IPS-18a (cell line): Measurements from ENCODE around the gene CDC45.
"Not testable (repeated sequence)": the region's sequence is repeated elsewhere in the genome, so short reads cannot be mapped to it uniquely, and the experiment has no call there.

Source experiments
- H3K27ac ChIP-seq: one replicate; pipeline ENCODE4 v1.5.1; 2013; ENCODE audit warnings: low read length
- H3K27me3 ChIP-seq: one replicate; pipeline ENCODE4 v1.6.1; 2013; ENCODE audit warnings: mild to moderate bottlenecking, low read length; ENCODE audit not compliant: control insufficient read depth, insufficient read depth
- H3K36me3 ChIP-seq: one replicate; pipeline ENCODE4 v1.6.1; 2013; ENCODE audit warnings: low read depth, low read length; ENCODE audit not compliant: control insufficient read depth
- H3K4me1 ChIP-seq: one replicate; pipeline ENCODE4 v1.6.1; 2013; ENCODE audit warnings: low read depth, low read length; ENCODE audit not compliant: control insufficient read depth
- H3K4me3 ChIP-seq: one replicate; pipeline ENCODE4 v1.5.1; 2013; ENCODE audit warnings: low read length
- H3K9ac ChIP-seq: one replicate; pipeline ENCODE4 v1.6.1; 2013; ENCODE audit warnings: mild to moderate bottlenecking, low read length, moderate library complexity
- H3K9me3 ChIP-seq: one replicate; pipeline ENCODE4 v1.6.1; 2013; ENCODE audit warnings: low read depth, low read length; ENCODE audit not compliant: control insufficient read depth

The CDC45 gene

DNA sequence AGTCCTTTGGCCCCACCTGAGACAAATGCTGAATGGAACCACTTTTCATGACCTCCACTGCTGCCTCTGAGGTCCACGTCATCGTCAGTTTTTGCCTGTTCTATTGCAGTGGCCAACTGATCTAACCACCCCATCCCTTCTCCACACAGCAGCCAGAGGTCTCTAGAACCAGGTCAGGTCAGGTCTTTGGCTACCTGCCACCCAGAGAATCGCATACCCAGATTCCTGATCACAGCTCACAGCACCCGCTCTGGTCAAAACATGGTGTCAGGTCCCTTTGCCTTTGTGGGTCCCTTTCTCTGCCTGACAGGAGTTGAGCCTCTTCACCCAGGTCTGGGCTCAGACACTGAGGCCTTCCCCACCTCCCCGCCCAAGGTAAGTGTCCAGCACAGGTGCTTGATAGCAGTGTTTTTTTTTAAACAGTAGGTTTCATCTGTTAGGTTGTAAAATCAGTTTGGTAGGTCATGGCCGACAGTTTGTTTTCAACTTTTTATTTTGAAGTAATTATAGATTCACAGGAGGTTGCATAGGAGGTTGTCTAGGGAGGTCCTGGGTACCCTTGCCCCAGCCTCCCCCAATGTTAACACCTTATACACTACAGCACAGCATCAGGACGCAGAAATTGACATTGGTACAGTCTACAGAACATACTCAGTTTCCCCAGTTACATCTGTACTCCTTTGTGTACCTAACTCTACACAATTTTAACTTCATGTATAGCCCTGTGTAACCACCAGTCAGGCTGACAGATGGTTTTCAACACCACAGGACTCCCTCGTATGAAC, 39.1 kb upstream of the CDC45 start:
- Histone ChIP-seq H3K27me3 (no peaks in the 10 kb centered on the region), H3K4me1 (no peaks in the 10 kb centered on the region), H3K36me3 (peaks cover 10% of the 10 kb centered on the region), H3K4me3 (no peak overlapping the region), H3K9me3 (no peaks in the 10 kb centered on the region), H3K27ac (no peak overlapping the region), H3K9ac (no peak overlapping the region)

DNA sequence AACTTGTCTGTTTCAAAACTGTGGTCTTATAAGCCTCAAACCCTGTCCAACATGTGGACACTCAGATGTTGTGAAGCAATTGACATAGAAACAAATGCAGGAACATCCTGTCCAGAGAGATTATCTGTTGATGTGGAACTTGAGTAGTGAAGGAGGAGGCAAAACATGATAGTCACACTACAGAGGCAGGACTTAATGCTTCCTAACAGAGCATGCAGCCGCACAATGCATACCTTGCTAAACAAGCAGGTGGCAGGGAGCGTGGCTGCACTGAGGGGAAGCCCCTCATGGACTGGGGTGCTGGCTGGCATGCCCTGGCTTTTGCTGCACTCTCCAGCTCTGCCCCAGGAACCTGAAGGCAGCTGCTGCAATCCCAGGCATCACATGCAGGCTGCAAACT, 37.6 kb upstream of the CDC45 start:
- peaks cover 4% of the 10 kb centered on the region for H3K4me1 ChIP-seq
- no peak overlapping the region for H3K4me3 ChIP-seq
- no peak overlapping the region for H3K27ac ChIP-seq
- peaks cover 7% of the 10 kb centered on the region for H3K27me3 ChIP-seq
- H3K36me3 ChIP-seq: peaks cover 7% of the 10 kb centered on the region
- no peak overlapping the region for H3K9ac ChIP-seq
- H3K9me3 ChIP-seq: no peaks in the 10 kb centered on the region

DNA sequence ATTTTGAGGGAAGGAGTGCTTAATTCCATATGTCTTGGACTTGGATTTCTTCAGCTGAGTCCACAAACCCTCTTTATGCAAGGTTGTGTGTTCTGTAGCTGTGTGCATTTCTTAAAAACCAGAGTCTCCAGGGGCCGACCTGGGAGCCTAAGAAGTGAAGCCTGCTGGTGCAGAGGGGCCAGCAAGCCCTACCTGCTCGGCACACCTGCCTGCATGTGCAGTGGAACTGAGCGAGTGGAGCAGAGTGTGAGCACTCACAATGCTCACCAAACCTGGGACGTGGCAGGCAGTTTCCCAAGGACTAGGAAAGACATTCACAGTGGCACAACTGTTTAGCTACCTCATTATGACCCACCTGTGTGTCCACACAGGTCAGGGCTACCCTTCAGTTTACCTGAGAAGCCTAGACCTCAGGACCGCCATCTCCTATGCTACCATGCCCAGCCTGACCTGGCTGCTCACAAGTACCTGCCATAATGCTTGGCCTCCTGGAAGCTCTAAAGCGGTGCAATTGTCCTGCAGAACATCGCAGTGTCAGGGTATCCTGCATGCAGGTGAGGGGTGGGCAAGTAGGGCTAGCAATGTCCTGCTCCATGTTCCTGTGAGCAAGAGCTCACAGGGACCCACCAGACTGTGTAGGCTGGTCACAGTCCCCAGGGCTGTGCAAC, 36.0 kb upstream of the CDC45 start:
- Histone ChIP-seq H3K4me1 (peaks cover 7% of the 10 kb centered on the region), H3K4me3 (no peak overlapping the region), H3K27me3 (peaks cover 7% of the 10 kb centered on the region), H3K9ac (no peak overlapping the region), H3K36me3 (peaks cover 7% of the 10 kb centered on the region), H3K27ac (no peak overlapping the region), H3K9me3 (no peaks in the 10 kb centered on the region)

DNA sequence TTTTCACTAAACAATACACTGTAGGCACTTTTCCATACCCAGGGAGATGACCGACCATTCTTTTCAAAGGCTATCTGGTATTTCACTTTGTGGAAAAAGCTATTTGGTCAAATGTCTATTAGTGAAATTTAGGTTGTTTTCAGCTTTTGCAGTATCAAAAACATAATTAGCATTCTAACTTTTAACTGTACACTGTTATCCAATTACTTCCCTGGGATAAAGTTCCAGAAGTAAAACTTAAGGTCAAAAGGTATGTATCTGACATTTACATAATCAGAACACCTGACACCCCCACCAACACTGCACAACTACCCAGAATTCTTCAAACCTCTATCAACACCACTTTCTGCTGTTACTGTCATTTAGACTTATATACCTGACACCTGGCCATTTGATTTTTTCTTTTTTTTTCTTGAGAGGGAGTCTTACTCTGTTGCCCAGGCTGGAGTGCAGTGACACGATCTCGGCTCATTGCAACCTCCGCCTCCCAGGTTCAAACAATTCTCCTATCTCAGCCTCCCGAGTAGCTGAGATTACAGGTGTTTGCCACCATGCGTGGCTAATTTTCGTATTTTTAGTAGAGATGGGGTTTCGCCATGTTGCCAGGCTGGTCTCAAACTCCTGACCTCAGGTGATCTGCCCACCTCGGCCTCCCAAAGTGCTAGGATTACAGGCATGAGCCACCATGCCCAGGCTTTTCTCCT, 34.3 kb upstream of the CDC45 start:
- H3K27ac ChIP-seq, H3K4me3 ChIP-seq, H3K4me1 ChIP-seq, H3K27me3 ChIP-seq, H3K36me3 ChIP-seq, H3K9me3 ChIP-seq, H3K9ac ChIP-seq: not testable (repeated sequence)

DNA sequence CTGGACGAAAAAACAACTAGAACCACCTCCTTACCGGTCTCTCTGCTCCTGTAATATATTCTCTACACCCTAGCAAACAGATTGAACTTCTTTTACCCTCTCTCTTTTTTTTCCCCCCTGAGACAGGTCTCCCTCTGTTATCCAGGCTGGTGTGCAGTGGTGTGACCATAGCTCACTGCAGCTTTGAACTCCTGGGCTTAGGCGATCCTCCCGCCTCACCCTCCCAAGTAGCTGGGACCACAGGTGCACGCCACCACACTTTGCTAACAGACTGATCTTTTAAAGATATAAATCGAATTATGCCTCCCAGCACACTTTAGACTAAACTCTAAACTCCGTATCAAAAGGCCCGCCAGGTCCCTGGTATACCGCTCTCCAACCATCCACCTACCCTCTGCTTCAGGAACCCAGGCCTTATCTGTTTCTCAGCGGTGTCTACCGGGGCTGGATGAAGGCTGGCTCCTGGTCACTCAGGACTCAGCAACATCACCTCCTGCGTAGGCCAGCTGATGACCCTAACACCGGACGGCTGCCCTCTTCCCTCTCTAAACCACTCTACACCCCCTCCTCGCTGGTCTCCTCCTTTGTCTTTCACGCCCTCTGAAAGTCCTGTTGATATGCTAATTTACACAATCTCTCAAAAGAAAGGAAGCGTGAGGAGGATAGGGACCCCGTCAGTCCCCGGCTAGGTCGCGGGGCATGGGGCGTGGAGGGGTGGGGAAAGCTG, 33.0 kb upstream of the CDC45 start:
- Histone ChIP-seq H3K27ac (peak overlapping the region; percentile 44), H3K9ac (peak overlapping the region; percentile 88), H3K27me3 (peaks cover 7% of the 10 kb centered on the region), H3K4me1 (peaks cover 7% of the 10 kb centered on the region), H3K36me3 (peaks cover 19% of the 10 kb centered on the region), H3K4me3 (peak overlapping the region; percentile 97), H3K9me3 (no peaks in the 10 kb centered on the region)

DNA sequence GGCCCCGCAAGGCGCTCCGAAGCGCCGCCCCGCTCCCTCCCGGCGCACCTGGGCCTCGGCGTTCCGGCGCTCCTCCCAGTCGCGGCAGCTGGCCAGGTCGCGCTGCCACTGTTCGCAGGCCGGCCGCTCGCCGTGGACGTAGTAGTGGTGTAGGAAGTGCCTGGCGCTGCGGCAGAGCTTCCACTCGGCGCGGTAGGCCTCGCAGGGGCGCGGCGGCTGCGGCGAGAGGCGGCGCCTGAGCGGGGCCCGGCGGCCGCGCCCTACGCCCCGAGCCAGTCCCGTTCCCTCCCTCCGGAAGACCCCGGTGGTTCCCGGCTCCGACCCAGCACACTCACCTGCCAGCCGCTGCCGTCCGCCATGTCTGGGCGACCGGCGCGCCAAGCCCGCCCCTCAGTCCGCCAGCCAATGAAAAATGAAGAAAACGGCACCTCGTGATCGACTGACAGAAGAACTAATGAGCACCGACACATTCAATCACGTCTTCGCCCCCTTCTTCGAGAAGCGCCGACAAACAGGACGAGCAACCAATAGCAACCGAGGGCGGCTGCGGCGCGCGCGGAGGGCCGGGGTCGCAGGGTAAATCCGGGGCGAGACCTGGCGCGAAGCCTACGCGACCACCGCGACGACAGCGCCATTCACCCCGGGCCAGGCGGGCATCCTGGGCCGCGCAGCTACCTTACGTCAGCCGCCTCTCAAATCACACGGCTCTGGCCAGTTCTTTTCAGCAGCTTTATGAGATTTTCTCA, 32.2 kb upstream of the CDC45 start, which contains the start of gene C22orf39:
C22orf39 (minus strand) TSS at position 382 of the 746 bp plus-strand sequence; CDS start at position 359, 23 bp downstream.
- Histone ChIP-seq H3K36me3 (peaks cover 26% of the 10 kb centered on the region), H3K9ac (peak within 1 kb of the TSS; percentile 88), H3K27ac (peak within 1 kb of the TSS; percentile 91), H3K9me3 (no peaks in the 10 kb centered on the region), H3K4me1 (peaks cover 7% of the 10 kb centered on the region), H3K27me3 (peaks cover 7% of the 10 kb centered on the region), H3K4me3 (peak within 1 kb of the TSS; percentile 97)

DNA sequence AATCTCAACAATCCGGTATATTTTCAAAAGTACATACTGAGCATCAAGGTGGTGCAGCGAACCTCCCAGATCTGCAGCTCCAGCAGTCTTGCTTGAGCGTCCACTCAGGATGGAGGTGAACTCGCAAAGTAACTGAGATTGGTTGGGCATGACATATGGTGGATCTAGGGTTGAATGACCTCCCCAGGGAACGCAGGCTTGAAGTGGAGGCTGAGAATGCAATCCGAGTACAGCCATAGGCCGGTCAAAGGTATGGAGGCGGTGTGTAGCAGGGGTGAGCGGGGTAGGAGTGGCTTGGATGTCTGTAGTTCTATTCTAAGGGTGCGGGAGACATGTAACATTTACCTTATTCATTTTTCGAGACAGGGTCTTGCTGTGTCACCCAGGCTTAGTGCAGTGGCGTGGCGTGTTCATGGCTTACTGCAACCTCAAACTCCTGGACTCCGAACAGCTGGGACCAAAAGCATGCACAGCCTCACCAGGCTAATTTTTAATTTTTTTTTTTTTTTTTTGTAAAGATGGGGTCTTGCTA, 31.6 kb upstream of the CDC45 start:
- peak overlapping the region; percentile 91 for H3K27ac ChIP-seq
- peak overlapping the region; percentile 97 for H3K4me3 ChIP-seq
- H3K36me3 ChIP-seq: peaks cover 33% of the 10 kb centered on the region
- H3K4me1 ChIP-seq: peaks cover 7% of the 10 kb centered on the region
- peak overlapping the region; percentile 88 for H3K9ac ChIP-seq
- H3K9me3 ChIP-seq: no peaks in the 10 kb centered on the region
- peaks cover 7% of the 10 kb centered on the region for H3K27me3 ChIP-seq

DNA sequence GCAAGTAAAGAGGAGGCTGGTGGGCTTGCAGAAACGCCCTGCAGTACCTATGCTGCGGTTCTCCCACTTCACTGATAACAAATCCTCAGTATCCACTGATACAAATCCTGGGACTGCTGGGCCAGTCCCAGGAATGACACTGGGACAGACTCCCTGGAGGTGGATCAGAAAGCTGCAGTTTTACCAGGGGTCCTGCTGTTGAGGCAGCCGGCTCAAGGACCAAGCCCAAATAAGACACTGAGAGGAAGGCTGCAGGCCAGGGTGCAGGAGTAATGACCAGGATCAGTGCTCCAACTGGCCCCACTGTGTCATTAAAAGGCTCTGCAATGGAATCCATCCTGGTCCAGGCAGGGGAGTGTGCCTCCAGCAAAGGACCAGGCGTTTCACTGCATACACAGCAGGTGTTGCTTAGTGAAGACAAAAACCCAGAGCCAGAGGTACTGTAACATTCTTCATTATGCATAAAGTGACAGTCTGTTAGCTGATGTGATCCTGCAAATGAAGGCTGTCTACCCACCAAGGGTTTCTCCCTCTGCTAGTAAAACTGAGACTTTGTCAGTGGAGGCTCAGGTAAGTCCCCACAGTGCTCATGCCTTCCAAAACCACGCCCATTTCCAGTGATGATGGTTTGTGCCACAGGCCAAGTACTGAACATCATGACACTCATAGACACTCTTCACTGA, 30.8 kb upstream of the CDC45 start:
- no peak overlapping the region for H3K9ac ChIP-seq
- peaks cover 7% of the 10 kb centered on the region for H3K27me3 ChIP-seq
- no peaks in the 10 kb centered on the region for H3K9me3 ChIP-seq
- no peak overlapping the region for H3K27ac ChIP-seq
- H3K36me3 ChIP-seq: peaks cover 38% of the 10 kb centered on the region
- H3K4me1 ChIP-seq: peaks cover 7% of the 10 kb centered on the region
- H3K4me3 ChIP-seq: peak overlapping the region; percentile 97

DNA sequence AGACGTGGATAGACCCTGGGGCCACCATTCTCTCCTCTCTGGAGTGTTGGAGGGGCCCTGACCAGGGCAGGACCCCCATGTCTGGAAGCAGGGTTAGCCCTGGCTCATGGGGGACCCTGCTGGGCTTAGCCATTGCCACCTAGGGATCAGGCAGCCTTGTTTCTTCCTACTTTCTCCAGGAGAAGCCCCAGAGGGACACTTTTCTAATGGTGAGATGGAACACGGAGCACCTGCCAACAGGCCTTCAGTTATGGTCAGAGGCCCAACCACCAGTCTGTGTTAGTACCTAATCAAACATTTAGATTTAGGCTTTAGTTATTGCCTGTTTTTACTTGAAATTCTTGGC, 30.3 kb upstream of the CDC45 start:
- H3K27ac ChIP-seq: no peak overlapping the region
- no peak overlapping the region for H3K9ac ChIP-seq
- peaks cover 7% of the 10 kb centered on the region for H3K4me1 ChIP-seq
- peaks cover 7% of the 10 kb centered on the region for H3K27me3 ChIP-seq
- H3K36me3 ChIP-seq: peaks cover 39% of the 10 kb centered on the region
- no peak overlapping the region for H3K4me3 ChIP-seq
- no peaks in the 10 kb centered on the region for H3K9me3 ChIP-seq

DNA sequence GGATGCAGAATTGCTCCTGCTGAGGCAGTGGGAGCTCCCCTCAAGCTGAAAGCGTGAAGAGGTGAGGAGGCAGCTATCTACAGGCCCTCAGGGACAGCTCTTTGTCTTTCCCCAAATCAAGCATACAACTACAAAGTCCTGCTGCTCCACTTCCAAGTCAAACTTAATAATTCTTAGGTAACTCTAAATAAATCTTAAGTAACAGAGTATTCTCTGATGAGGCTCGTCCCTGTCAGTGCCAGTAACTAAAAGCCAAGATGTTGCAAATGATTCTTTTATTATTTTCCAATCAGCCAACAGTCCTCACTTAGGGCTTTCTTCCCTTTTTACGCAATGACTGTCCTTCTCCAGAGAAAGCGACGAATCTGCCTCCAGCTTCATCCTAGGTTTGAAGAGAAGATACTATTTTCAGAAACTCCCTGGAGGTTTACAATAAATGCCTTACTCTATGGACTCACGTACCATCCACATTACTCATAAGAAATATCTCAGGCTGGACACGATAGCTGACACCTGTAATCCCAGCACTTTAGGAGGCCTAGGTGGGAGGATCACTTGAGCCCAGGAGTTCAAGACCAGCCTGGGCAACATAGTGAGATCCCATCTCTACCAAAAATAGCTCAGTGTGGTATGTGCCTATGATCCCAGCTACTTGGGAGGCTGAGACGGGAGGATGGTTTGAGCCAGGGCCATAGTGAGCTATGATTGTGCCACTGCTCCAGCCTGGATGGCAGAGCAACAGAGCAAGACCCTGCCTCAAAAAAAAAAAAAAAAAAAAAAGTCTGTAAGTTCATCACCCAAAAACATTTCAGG, 29.2 kb upstream of the CDC45 start:
- no peak overlapping the region for H3K27ac ChIP-seq
- no peaks in the 10 kb centered on the region for H3K9me3 ChIP-seq
- H3K4me1 ChIP-seq: peaks cover 7% of the 10 kb centered on the region
- peaks cover 7% of the 10 kb centered on the region for H3K27me3 ChIP-seq
- no peak overlapping the region for H3K9ac ChIP-seq
- peaks cover 50% of the 10 kb centered on the region for H3K36me3 ChIP-seq
- H3K4me3 ChIP-seq: no peak overlapping the region
